ENCODE results near the gene IRS2.

- no peak for TF ChIP-seq CTCF (IDR thresholded peaks at IDR 0.05)
- TF ChIP-seq POLR2AphosphoS5 (IDR thresholded peaks at IDR 0.05; ENCODE audit: low read depth, low read length), result no peak
- no peak for TF ChIP-seq TCF7L2 (IDR thresholded peaks at IDR 0.05; ENCODE audit: low read depth, low read length)
- TF ChIP-seq REST (IDR thresholded peaks at IDR 0.05; ENCODE audit: insufficient read depth in 1 of 2, low read depth in 2 of 2, low read length in 1 of 2), result no peak
- TF ChIP-seq SIN3A (IDR thresholded peaks at IDR 0.05; ENCODE audit: borderline replicate concordance, insufficient read depth, low read depth, low read length), result no peak
Measured at GRCh38 chr13:109719962-109720646, 66.3 kb downstream of the IRS2 start.
